GM19452 (cell line): ENCODE data around the gene WNT2B.

Experiments used
- ATAC-seq: cut with Tn5 transposase; IDR thresholded peaks from one replicate; pipeline ENCODE4 v1.9.1; 2021; ENCODE audit not compliant: unreplicated experiment

WNT2B gene

DNA sequence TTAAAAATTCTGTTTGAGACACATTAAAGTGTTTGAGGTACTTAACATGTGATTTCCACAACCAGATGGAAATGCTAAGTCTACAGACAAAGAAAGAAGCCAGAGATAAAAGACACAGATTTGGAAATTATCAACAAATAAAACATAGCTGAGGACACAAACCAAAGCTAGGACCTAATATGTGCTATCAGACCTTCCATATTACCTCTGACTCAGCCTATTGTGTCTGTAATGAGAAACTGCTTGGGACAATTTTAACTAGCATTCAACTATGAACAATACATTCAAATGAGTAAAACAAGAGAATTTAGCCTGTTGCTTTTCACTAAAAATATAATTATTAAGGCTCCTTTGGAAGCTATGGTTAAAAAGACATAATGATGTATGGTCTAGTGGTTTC lies 54.6 kb downstream of the WNT2B start:
- no peak for ATAC-seq

DNA sequence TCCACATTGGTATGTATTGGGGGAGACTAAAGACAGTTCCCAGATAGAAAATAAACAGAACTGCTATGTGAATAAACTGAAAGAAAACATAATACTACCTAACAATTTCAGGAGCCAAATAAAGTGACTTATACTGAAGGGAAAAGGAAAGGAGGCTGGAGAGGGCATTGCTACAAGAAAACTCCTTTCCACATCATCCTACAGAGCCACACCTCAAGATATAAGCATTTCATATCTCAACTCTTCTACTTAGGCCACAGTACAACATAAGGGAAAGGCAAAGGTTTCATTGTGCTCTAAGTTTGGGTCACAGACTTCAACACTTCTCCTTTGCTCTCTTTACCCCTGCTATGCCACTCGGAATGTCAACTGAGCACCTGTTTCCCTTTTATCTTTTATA lies 55.3 kb downstream of the WNT2B start:
- no peak for ATAC-seq

DNA sequence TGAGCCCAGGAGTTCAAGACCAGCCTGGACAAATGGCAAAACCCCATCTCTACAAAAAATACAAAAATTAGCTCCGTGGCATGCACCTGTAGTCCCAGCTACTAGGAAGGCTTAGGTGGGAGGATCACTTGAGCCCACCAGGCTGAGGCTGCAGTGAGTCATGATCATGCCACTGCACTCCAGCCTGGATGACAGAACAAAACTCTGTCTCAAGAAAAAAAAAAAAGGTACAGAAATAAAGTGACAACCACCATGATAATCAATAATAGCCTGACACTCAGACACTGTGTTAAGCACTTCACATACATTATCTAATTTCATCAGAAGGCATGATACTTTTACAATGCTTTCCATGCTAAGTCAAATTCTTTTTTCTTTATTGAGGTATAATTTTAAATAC lies 57.0 kb downstream of the WNT2B start:
- ATAC-seq = no peak

DNA sequence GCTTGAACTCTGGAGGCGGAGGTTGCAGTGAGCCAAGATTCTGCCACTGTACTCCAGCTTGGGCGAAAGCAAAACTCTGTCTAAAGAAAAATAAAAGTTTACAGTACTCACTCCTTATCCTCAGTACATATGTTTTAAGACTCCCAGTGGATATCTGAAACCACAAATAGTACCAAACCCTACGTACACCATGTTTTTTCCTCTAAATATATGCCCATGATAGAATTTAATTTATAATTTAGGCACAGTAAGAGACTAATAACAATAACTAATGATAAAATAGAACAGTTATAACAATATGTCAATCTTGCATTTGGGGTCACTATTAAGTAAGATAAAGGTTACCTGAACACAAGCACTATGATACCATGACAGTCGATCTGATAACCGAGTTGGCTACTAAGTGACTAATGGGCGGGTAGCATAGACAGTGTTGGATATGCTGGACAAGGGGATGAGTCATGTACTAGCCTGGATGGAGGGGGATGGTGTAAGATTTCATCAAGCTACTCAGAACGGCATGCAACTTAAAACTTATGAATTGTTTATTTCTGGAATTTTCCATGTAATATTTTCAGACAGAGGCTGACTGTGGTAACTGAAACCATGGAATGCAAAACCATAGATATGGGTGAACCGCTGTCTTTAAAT lies 66.5 kb downstream of the WNT2B start:
- no peak for ATAC-seq

DNA sequence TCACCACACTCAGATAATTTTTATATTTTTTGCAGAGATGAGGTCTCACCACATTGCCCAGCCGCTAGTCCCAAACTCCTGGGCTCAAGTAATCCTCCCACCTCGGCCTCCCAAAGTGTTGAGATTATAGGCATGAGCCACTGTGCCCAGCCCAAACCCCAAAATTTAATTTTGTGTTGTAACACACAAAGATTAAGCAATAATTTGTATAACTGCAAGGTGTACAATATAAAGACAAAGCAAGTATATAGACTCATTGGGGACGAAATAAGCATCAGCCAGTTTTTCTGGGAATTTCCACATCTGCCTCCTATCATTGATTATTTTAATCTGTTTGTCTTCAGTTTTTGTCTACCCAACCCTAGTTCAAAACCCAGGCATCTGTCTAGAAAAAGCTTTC lies 67.5 kb downstream of the WNT2B start:
- no peak for ATAC-seq
